Neural progenitor cell (in vitro differentiated cells): Measurements from ENCODE around the gene SIDT2.

ENCODE experiments used
- EZH2 ChIP-seq: fragments of 200-600 bp; sonication (generic); IDR thresholded peaks from 2 replicates; pipeline ENCODE4 v1.6.1; 2017; ENCODE audit warnings: antibody characterized with exemption, mild to moderate bottlenecking, moderate library complexity
- TF ChIP-seq, protein P1 (sequence below): fragments of 200-600 bp; sonication (generic); IDR thresholded peaks from 2 replicates; pipeline ENCODE4 v1.5.1; 2017; ENCODE audit warnings: antibody characterized with exemption, mild to moderate bottlenecking

DNA sequence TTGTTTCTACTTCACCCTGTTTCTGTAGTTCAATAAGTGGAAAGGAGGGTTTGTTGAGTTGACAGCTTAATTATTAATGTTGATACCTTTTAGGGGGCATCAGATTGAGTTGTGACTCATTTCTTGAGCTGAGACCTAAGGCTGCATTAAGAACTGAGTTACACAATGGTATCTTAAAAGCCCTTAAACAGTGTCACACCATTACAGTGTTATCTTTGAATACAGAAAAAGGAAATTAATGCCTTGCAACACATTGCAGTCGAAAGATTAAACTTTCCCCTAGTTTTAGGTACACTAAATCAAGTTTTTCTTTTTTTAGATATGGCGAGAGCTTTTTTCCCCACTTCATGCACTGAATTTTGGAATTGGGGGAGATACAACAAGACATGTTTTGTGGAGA is 17.7 kb upstream of the SIDT2 start:
- TF ChIP-seq, protein P1, sequence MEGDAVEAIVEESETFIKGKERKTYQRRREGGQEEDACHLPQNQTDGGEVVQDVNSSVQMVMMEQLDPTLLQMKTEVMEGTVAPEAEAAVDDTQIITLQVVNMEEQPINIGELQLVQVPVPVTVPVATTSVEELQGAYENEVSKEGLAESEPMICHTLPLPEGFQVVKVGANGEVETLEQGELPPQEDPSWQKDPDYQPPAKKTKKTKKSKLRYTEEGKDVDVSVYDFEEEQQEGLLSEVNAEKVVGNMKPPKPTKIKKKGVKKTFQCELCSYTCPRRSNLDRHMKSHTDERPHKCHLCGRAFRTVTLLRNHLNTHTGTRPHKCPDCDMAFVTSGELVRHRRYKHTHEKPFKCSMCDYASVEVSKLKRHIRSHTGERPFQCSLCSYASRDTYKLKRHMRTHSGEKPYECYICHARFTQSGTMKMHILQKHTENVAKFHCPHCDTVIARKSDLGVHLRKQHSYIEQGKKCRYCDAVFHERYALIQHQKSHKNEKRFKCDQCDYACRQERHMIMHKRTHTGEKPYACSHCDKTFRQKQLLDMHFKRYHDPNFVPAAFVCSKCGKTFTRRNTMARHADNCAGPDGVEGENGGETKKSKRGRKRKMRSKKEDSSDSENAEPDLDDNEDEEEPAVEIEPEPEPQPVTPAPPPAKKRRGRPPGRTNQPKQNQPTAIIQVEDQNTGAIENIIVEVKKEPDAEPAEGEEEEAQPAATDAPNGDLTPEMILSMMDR: no peak
- TF ChIP-seq EZH2: no peak
